GM19463 (cell line): ENCODE data around the gene FA2H.

ENCODE experiments used
- ATAC-seq: cut with Tn5 transposase; IDR thresholded peaks from one replicate; pipeline ENCODE4 v1.9.1; 2021; ENCODE audit warnings: mild to moderate bottlenecking, moderate library complexity; ENCODE audit not compliant: unreplicated experiment

Gene FA2H

DNA sequence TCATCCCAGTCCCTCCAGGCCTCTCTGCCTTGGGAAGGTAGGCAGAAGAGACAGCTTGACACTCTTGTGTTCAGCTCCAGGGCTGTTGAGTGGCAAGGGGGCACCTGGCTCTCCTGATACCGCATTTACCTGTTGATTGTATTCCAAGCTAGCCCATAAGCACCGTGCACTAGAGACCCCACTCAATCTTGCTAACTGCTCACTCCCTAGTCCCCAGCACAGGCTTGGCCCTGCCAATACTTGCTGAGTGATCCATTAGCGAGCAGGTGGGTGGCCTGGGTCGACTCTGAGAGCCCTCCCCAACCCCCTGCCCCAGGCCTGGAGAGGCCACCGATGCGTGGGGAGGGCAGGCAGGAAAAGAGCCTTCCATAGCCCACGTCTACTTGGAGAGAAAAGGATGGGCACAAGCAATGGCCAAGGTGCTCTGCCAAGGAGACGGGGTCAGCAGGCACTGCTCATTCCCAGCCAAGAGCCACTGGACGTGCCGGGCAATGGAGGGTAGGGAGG is 29.5 kb downstream of the FA2H start:
- no peak for ATAC-seq

DNA sequence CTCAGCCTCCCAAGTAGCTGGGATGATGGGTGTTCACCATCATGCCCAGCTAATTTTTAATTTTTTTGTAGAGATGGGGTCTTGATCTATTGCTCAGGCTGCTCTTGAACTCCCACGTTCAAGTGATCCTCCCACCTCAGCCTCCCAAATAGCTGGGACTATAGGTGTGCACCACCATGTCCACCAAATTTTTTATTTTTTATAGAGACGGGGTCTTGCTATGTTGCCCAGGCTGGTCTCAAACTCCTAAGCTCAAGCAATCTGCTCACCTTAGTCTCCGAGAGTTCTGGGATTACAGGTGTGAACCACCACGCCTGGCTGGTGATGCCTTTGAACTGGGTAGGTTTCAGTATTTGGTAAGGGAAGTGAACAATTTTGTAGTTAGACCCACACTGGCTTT is 30.1 kb downstream of the FA2H start:
- no peak for ATAC-seq

DNA sequence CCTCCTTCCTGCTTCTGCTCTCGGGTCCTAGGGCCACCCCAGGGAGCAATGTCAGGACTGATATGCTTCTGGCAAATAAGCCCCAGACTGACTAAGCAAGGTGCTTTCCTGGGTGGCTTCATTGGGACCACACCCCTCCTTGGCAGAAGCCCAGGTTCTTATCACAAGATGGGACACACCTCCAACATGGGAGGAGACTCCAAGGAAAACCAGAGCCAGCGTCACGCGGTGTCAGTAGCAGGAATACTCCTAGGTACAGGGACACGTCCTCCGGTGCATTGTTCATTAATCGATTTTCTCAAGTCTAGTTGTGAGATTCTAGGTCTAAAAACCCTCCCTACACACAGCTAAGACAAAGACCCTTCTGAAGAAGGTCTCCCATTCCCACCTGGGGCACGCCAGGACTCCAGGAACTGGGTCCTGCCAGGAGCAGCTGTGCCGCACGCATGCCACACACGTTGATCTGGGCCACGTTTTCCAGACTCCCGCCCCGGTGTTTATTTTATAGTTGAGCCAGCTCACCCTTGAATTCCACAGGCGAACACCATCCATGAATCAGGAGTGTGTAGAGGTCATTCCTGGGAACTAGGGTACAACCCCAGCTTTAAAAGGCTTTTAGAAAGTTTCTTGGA is 30.8 kb downstream of the FA2H start:
- no peak for ATAC-seq

DNA sequence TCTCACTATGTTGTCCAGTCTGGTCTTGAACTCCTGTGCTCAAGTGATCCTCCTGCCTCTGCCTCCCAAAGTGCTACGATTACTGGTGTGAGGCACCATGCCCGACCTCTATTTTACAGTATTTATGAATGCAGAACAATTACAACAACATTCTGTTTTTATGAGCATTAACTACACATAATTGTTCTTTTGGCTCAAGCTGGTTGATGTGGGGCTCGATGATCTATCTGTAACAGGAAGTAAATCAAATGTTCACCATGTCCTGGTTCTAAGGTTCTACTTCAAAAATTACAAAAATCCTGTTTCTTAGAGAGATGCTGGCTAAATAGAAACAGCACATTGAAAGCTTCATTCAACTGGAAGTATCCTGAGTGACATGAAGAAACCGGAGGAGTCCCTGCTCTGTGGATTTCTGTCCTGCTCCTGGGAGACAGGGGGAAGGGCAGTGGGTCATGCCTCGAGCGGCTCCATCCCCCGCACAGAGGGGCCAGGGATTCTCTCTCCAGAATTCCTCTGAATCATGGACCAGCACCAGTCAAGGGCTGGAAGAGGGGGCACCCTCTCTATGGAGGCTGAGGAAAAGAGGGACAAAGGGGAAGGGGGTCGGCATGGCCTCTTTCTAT is 31.5 kb downstream of the FA2H start:
- ATAC-seq = no peak

DNA sequence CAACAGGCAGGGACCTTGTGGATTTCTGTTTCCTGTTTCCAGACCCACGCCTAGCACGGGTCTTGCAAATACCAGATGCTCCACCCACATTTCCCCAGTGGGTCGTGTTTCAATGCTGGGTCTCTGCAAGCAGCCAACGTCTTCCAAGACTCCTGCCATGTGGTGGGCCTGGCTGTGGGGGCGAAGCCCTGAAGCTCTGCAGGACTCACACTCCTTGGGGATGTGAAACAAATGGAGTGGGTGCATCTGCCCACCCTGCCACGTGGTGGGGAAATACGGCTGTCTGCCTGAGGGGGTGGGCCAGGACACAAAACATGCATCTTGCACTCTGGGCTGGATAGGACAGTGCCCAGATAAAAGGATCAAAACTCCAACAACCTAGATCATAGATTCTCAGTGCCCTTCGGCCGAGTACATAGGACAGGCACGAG is 32.6 kb downstream of the FA2H start:
- ATAC-seq = no peak

DNA sequence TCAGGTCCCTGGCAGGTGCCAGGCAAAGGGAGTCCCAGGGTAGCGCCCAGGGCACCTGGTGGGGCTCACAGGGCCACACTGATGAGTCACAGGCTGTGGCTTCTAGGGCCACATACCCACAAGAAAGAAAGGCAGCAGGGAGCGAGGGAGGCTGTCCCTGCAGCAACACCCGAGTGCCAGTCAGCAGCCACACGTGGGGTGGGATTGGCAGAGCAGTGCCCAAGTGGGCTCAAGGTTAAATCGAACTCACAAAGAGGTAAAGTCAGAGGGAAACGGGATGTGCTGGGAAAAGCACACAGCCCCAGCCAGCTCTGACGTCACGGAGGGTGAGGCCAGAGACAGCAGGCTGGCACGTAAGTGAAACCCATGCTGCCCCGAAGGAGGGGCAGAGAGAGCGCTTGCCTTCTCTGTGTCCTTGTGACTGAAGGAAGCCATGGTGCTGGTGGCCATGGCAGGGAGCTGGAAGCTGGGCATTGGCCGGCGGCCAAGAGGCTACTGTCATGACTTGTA is 33.8 kb downstream of the FA2H start:
- ATAC-seq = no peak

DNA sequence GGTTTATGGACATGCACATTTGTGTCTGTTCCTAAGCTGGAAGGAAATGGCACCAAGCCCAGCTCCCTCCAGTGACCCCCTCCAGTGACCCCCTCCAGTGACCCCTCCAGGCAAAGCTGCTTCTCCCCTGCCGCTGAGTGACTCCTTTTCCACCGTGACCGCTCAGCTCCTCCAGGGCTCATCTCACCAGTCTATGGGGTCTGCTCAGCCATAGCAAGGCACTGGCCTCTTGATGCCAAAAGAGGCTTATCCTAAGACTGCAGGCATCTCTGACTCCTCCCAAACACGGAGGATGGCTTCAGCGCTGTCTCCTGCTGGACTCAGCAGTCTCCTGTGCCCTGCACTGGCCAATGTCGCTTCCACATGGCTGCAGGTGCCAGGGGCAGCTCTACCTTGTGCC is 35.3 kb downstream of the FA2H start:
- no peak for ATAC-seq

DNA sequence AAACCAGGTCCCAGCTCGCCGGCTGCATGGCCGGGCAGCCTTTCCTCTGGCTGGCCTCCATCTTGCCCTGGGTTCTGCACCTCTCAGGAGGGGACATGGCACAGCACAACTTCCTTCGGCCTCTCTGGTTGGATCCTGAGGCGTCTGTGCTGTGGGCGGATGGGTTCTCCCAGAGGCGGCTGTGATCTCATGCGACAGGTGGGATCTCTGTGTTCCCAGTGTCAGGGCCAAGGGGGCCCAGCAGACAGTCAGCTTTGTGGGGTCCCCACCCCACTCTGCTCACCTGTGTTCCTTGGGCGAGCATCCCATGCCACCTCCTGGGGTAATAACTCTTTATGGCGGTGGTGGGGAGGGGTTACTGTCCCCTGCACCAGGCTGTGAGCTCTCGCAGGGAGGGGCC is 35.8 kb downstream of the FA2H start:
- no peak for ATAC-seq

DNA sequence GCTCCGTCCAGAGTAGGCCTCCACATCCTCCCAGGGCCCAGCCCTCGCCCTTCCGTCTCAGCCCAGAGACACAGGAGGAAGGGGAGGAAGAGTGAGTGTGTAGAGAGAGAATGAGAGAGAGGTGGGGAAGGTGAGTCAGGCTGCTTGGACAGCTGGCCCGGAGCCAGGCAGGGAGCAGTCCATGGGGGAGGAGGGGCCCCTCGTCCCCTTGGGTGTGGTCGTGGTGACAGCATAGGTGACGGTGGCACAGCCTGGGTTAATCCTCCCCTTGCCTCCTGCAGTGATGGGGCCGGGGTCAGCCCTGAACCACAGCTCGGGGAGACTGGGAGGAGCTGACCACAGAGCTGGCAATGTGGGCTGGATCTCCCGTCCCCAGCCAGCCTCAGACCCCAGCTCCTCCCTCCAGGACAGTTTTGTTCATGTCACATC is 36.5 kb downstream of the FA2H start:
- ATAC-seq = no peak

DNA sequence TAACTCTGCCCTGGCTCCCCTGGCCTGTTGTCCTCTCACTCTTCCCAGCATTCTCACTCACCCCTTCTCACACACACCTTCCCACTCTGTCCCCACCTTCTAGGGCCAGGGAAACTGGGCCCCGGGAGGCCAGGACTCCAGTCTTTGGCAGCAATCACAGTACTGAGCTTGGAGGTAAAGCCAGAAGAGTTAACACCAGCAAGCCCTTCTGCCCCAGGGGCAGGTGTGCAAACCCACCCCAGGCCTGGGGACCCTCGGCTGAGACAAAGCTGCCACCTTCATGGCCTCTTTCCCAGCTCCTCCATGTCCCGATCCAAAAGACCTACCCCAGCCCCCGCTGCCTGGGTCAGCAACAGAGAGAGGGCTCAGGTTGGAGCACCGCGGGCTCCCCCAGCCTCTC is 37.1 kb downstream of the FA2H start:
- no peak for ATAC-seq

DNA sequence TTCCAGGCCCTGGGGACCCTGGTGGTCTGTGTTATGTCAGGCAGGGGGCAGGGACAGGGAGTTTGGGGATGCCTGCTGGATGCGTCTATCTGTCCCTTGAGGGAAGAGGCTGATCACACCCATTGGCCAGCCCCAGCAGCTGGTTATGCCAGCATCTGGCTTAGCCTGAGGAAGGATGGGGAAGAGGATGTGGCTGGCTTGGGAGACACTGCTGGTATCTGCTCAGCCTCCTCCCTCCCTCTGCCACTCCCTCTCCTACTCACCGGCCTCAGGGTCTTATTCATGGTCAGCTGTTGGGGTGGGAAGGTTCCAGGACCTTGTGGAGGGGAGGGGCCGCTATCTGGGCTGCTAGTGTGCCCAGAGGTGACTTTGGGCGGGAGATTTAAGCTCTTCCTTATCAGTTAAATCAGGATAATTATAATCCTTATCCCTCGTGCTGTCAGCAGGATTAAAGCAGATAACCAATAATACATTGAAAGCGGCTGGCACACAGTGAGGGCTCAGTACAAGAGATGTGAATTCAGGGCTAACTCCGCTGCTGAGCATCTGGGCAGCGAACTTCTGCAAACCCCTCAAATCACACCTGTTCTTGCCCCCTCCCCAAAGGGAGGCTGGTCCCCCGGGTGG is 38.0 kb downstream of the FA2H start:
- ATAC-seq = no peak

DNA sequence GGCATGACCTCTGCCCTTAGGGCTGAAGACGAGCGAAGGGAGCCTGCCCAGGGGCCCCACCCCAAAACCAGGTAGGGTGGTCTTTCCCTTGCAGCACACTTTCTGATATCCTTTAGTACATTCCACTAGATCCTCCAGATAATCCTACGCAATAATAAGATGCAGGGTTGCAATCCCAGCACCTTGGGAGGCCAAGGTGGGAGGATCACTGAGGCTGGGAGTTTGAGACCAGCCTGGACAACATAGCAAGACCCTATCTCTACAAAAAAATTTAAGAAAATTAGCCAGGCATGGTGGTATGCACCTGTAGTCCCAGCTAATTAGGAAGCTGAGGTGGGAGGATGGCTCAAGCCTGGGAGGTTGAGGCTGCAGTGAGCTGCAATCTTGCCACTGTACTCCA is 39.1 kb downstream of the FA2H start:
- ATAC-seq = no peak

DNA sequence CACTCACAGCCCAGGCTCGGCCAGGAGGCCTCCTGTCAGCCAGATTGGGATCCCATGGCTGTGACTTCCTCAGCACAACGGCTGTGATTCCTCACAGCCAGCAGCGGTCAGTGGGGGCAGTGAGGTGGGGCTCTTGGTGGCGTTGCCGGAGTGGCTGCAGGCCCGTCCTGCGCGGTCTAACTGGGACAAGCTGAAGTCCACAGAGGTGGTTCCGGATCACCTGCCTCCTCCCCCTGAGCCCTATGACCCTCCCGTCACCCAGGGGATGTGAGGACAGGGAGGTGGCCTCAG is 39.5 kb downstream of the FA2H start:
- ATAC-seq = no peak

DNA sequence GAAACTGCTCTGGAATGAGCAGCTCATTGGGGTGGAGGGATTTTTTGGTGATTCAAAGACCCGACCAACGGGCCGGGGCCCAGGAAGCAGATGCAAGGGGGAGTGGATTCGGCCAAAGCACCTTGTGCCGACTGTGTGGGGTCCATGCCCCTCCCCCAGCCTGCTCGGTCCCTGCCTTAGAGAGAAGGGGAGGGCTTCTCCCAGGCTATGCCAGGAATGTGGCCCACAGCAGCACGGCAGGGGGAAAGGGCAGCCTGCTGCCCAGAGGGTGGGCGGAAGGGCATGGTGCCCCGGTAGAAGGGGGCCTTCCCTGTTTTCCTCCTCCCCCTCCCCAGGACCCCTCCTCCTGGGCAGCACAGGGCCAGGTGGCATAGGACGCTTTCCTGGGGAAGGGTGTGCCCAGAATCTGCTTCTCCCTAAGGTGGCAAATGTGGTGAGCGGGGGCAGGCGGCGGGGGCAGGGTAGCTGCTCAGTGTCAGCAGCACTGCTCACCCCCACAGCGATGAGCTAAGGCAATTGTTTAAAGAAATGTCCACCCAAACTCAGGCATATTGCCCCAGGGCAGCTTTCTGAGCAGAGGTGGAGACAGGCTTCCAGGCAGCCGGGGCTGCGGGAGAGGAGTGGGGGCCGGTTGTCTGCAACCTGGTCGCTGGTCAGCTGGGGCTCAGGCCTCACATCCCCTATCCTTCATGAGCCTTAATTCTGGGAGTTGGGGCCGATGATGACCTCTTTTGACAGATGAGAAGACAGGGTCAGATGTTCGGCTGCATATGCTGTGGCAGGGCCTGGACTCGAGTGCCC is 40.1 kb downstream of the FA2H start:
- no peak for ATAC-seq

DNA sequence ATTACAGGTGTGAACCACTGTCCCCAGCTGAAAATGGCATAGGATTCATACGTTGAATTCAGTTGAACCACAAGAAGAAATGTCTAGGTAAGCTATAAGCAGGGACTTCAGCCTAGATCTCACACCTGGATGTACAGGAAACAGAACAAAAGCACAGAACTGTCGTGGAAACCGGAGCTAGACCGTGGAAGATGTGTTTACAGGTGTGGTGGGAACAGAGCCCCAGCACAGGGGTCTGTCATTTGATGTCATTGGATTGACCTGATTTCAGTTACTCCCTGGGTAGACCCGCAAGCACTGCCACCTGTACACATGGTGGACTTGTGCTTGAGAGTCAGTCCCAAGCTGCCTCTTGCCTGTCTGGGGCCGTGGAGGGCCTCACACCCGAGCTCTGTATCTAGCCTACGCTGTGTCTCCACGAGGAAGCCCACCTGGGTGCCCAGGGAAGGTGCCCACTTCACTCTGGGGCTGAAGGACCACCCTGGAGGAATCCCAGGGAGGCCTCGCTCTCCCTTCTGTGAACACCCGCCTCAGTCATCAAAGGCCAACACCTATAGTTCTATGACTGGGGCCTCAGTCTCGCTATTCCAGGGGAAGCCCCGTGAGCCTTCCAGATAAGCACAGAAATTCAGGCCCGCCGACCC is 41.8 kb downstream of the FA2H start:
- ATAC-seq = no peak

DNA sequence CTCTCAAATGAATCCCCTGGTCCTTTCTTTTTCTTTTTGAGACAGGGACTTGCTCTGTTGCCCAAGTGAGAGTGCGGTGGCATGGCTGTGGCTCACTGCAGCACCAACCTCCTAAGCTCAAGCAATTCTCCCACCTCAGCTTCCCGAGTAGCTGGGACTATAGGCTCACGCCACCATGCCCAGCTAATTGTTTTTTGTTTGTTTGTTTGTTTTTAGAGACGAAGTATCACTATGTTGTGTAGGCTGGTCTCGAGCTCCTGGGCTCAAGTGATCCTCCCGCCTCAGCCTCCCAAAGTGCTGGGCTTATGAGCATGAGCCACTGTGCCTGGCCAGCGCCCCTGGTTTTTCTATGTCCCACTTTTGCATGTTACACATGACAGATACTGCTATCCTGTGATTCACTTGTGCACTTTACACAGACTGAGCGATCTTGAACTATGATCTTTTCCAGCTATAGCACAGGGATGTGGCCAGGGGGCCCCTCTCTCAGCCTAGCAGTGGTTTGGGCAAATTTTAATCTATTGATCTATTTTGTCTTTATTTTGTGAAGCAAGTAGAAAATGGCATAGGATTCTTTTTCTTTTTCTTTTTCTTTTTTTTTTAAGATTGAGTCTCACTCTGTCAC is 42.7 kb downstream of the FA2H start:
- no peak for ATAC-seq

DNA sequence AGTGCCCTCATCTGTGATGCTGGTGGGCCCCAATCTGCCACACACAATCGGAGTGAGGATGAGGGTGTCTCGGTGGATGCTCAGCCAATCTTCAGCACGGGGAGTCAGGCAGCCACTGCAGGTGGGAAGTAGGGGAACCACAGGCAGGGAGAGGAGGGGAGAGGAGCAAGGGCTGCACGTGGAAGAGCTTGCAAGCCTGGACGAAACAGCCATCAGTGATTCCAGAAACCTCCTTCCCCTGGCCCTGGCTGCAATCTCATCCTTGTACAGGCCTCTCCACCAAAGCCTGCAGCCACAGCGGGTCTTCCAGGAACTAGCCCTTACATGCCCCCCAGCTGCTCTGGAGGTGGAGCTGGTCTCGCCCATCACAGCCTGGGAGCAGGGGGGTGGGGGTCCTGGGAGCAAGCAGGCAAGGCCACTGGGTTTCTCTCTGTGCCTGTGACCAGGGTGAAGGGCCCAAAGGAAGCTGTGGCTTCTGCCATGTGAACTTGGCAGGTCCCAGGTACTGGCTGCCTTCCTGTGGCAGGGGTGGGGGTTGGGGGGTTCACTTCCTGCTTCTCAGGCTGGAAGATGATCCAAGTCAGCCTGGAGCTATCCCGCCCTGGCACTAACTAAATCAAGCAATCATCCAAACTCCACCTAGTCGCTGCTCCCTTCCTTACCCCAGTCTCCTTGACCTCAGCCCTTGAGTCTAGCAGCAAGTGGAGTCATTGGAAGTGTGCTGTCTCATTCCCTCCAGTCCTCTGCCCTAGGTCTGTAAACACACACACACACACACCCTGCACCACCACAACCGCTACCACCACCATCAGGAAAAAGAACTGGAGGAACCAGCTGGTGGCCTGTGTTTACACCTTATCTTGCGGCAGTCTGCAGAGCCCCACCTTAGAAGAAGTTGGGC is 44.6 kb downstream of the FA2H start:
- ATAC-seq = no peak

DNA sequence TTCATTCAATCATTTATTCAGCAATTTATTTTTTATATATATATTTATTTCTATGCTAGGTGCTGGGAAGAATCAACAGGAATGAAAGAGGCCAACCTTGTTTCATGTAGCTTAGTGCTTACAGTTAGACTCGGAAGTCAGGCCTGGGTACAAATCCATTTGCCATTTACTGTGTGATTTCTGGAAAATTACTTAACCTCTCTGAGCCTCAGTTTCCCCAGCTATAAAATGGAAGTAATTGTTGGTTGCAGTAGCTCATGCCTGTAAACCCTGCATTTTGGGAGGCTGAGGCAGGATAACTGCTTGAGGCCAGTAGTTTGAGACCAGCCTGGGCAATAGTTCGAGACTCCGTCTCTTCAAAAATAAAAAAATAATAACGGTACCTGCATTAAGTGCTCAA is 46.7 kb downstream of the FA2H start:
- no peak for ATAC-seq

DNA sequence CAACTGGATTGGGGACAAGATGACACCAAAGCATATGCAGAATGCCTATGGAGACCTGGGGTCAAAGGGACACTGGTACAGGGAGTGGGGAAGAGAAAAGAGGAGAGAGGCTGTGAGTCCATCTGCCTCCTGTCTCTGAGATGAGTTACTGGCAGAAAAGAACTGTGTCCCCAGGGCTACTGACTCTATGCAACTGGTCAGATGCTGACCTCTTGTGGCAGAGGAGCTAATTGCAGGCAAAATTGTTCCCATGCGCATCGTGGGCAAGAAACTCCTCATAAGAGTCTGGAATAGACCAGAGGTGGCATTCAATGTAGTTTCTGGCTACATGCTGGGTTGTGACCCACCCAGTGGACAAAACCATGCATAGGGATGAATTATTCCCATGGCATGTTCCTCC is 47.9 kb downstream of the FA2H start:
- ATAC-seq = no peak
